Epidermal melanocyte (primary cell): ENCODE data around the gene ANTXR1.

Experiments
- DNase-seq: peaks from one replicate; pipeline ENCODE4 v3.0.0; 2011; ENCODE audit warnings: low spot score; ENCODE audit not compliant: insufficient read length

Gene ANTXR1

DNA sequence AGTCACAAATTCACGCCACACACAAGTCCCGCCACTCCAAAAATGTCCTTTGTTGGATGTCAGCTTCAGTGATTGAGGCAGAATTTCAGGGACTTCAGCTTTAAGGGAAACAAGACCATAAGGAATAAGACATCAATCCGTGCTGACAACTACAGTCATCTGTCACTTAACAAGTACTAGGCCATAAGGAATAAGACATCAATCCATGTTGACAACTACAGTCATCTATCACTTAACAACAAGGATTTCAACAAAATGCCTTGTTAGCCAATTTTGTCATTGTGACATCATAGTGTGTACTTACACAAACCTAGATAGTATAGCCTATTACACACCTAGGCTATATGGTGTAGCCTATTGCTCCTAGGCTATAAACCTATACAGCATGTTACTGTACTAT, 58.0 kb downstream of the ANTXR1 start:
- no peak for DNase-seq

DNA sequence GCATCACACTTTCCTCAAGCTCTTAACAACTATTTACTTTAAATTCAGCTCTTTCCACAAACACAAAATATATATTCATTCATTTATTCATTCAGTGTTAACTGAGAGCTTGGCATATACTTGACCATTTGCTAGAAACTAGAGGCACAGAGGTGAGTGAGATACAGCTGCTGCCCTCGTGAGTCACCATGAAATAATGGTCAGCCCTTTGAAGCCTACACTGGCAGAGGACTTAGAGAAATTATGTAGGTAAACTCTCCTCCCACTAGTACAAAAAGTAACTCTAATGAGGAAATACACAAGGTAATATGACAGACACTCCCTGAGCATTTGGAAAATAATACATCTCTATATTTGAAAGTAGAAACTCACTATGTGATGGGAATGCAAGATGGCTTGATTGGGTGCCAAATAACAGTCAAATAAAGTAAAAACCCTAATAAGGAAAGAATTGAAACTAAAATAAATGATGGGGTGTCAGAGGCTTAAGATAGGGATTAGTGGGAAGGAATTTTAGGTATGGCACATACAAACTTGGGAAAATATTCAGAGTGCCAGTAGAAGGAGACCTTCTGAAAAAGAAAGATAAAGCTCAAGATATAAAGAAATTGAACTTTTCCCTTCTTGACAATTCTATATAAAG, 61.1 kb downstream of the ANTXR1 start:
- no peak for DNase-seq

DNA sequence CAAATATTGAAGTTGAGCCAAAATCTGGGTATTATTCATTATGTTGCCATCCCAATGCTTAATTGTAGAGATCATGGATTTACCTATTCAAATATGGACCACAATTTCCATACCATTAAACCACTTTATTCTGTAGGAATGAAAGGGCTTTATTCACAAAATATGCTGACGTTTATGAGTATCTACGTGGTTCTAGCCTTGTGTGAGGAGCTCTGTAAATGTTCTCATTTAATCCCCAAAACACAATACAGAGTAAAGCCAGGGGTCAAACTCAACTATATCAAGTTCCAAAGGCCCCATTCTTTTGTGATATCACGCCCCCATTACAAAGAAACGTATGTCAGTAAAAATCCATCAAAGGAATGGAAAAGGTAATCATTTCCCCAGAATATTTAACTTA, 61.9 kb downstream of the ANTXR1 start:
- DNase-seq = no peak

DNA sequence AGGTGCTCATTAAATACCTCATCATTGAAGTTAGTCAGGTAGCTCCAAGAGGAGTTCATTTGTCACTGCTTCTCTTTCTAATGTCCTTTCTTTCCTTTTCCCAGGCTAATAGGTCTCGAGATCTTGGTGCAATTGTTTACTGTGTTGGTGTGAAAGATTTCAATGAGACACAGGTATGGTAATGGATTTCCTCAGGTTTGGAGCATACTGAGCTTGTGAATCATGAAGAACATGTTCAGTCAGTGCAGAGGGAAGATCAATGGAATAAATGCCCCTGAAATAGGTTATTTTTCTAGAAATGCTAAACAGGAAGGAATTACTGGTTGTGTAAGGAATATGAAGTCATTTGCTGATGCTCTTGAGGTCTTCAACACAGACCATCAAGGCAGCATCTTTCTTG, 62.5 kb downstream of the ANTXR1 start:
- no peak for DNase-seq

DNA sequence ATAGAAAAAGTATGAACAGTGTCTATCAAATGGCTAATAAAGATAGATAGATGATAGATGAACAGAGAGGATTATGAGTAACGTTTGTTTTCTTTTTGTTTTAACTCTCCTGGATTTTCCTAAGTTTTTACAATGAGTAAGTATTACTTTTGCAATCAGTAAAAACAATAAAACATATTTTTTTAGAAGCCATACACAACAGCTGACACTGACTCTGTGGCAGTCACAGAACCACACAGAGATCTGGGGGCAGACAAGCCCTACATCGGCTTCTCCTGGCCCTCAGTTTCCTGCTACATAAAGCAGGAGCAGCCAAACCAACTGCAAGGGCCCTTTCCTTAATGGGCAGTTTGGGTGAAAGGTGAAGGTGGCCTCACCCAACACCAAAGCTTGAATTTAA, 63.6 kb downstream of the ANTXR1 start:
- no peak for DNase-seq

DNA sequence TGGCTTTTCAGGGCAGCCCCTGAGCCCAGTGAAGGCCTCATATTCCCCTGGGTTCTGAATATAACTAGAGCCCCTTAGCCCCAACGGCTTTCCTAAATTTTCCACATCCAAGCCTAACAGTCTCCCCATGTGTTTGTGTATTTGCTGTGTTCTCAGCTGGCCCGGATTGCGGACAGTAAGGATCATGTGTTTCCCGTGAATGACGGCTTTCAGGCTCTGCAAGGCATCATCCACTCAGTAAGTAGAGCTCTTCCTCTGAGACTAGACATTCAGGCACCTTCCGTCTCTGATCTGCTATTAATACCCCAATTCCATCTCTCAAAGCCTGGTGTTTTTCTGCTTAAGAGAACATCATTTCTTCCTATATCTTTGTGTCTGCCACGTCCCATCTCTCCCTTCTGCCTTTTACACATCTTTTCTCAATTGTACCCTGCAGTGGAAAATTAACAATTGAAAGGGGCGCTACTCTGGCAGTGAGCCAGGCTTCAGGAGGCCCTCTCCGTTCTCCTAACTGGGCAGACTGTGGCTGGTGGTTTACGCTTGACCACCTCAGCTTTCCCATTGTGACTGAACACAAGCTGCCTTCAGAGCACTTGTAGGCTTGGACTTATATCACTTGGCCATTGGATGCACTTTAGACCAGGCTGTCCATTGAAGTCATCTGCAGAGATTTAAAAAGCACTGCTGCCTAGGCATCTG, 64.4 kb downstream of the ANTXR1 start:
- no peak for DNase-seq

DNA sequence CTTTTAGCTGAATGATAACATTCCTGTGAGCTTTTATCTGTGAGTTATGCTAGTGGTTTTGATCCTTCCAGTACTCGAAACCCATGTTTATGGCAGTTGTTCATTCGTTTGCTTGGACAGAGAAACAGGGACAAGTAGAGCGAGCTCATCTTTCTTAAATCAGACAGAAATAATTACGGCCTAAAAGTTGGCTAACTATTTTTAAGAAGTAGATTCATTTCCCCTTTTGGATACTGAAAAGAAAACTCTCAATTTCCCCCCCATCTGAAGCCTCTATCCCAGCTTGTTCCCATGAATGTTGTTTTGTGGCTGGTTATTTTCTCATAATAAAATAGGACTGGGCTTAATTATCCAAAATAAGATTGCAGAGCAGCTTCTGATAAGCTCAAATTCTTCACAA, 67.1 kb downstream of the ANTXR1 start:
- DNase-seq = no peak

DNA sequence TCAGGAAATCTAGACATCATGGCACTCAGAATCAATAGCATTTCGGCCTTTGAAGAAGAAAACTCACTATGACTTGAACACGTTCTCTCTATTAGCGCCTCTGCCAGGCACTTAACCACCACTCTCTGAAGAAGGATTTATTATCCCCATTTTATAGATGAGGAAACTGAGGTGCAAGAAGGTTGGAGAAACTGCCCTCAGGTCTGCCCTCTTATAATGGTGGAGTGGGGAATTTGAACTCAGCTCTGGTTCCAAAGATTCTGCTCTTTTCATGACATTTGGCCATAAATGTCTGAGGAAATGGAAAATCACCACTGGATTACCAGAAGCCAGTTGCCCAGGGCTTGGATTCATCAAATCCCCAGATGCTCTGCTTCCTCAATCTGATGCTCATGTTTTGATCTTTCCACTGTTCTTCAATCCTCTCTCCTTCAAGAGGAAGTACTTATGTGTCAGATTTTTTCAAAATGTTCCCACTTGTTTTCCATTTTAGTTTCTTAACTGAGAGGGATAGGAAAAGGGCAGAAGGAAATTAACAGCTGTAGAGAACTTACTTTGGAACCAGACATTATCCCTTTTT, 68.1 kb downstream of the ANTXR1 start:
- no peak for DNase-seq

DNA sequence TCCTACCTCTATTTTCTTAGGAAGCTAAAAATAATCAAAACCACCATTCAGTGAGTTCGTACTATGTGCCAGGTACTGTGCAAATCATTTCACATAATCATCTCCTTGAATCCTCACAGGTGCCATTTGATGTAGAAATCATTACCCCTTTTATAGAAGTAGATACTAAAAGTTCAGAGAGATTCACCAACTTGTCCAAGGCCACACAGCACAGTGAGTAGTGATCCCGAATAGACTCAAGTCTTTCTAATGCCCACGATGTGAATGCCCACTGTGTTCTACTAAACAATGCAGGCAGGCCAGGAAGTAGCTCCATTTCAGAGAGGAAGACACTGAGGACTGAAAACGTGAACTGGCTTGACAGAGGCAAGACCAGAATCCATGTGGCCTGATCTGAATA, 68.8 kb downstream of the ANTXR1 start:
- DNase-seq = no peak

DNA sequence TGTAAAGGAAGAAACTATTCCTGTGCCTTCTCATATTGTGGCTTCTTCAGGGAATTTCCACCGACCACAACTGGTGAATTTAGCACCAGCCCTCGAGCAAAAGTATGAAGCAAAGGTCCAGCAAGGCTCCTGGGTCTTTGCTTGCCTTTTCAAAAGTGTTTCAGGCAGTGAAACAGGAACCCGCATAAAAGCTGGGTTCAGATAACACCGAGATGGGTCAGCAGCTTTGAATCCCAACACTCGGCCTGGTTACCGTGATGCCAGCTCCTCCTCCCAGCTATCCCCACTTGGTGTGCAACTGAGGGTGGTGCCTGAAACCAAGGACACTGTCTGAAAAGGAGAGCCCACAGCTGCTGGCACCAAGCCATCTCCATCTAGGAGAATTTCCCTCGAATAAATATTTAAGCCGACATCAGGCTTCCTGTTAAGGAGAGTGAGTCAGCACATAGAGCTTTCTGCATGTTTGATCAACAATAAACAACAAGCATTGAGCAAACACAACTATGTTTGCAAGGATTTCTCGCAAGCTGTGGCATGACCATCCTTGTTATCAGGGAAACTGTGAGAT, 69.5 kb downstream of the ANTXR1 start:
- DNase-seq = no peak

DNA sequence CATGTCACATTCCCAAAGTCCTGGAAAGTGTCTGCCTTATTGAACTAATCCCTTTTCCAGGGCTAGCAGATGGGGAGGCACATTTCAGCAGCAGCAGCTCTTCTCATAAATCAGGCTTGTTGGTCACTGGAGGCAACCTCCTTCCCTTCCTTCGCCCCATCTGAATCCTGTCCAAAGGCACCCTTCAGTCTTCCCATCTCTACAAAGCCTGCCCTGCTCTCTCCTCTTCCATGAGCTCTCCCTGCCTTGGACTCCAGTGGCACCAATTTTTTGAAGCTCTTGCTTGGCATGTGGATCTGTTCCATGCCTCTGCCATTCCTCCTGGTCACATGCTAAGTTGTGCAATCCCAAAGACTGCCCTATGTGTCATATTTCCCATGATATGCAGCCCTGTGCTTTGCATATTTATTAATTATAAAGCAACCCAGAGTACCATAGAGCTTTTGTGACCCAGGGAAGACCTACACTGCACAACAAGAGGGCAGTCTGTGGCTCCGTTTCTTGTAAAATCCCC, 70.3 kb downstream of the ANTXR1 start:
- no peak for DNase-seq

DNA sequence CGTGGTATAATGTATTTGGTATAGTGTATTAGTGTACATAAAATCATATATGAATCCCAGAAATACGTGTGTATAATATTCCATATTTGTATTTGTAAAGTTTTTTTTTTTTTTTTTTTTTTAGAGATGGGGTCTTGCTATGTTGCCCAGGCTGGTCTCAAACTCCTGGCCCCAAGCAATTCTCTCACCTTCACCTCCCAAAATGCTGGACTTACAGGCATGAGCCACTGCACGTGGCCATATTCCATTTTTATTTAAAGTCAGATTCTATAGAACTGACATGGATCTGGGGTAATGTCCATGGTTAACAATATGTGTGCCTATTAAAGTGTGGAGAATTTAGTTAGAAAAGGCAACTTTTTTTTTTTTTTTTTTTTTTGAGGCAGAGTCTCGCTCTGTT, 71.5 kb downstream of the ANTXR1 start:
- no peak for DNase-seq

DNA sequence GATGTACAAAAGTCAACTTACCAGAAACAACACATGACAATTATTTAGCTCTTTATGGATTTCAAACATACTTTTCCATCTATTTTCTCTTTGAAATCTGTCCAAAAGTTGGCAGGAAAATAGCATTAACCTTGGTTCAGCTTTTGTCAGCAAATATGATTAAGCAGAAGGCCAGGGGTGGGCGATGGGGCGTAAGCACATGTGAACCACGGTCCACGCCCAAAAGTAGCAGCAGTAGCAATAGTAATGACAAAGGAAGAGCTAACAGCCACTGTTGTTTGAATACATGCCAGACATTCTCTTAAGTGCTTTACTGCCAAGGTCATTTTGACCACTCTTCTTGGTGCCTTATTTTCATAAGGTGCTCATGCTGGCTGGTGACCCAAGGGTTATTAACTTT, 73.5 kb downstream of the ANTXR1 start:
- DNase-seq = no peak

DNA sequence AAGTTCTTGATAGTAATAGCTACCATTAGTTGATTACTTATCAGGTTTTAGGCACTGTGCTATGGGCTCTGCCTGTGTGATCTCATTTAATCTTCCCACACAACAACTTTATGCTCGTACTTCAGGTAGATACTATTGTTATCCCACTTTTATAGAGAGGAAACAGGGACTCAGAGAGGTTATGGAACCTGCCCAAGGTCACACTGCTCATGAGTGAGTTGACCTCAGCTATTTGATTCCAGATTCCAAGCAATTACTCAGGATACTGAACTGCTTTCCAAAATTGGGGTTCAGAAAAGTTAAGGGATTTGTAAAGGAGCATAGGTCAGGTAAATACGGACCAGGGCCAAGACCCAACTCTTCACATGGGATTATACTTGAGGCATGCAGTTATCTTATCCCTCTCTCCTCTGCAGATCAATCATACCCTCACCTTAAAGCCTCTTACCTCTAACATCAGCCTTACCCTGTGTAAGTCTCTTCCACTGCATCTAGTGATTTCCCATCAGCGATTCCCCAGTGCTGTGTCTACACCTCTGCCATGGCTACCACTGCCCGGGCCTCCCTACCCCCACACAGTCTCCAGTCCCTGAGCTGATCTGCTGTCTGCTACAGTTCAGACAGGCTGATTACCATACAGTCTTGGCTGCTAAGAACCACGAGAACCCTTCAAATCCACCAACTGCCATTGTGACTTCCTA, 74.4 kb downstream of the ANTXR1 start:
- no peak for DNase-seq

DNA sequence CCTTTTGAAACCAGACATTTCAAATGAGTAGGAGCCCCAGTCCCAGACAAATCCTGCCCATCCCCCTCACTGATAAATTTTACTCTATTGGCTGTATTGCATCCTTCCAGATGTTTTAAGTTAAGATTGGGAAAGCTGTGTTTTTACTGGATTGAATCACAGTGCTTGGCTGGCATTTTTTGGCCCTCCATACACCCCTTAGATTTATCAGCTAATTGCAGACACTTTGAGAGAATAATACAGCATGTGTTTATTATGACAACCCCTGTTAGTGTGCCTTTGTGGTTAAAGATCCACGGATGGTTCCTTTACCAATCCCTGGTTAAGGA, 74.9 kb downstream of the ANTXR1 start:
- no peak for DNase-seq

DNA sequence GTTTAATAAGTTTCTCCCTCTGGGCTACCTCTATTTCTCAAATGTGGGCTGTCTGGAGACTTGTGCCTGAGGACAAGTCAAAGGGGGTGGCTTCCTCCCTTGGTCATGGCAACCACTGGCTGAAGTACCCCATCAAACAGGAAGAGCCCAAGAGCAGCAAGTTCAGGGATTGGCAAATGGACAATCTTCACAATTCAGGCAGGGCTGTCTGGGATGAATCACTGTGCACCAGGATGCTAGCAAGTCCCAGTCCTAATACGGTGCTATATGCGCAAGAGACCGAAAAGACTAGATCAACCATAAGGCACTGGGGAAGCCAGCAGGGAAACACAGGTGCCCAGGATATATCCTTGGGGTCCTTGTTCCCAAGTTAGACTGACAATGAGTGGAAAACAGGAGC, 75.5 kb downstream of the ANTXR1 start:
- no peak for DNase-seq

DNA sequence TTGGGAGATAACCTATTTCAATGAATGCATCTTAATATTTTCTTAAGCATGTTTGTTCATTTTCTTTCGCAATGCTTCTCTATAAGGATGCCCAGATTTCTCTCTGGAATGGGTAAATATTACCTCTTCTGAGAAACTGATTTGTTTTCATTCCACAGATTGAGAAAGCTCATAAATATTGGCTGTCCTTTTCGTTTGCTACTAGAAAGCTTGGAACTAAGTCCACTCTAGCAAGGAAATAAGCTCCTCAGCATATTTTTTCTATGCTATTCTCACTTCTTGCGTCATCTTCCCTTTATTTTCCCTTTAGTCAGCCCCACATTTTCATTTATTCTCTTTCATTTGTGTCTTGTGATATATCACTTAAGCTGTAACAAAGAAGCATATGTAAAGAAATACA, 76.3 kb downstream of the ANTXR1 start:
- DNase-seq = no peak

DNA sequence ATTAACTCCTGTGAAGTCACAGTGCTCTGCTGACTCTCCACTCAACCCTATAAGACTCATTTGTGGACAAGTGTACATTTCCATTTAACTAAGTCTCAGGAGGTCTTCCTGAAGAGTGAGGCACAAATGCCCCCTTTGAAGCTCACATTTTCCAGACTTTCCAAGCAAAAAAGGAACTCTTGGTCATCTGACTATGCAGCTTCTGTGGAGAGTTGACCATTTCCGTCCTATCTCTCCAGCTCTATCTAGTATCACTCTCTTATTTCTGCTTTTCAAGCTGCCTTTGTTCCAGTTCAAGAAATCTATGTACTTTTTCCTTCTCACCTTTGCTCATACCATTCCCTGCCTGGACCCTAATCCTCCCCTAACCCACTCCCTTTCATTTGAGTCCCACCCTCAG, 77.0 kb downstream of the ANTXR1 start:
- no peak for DNase-seq

DNA sequence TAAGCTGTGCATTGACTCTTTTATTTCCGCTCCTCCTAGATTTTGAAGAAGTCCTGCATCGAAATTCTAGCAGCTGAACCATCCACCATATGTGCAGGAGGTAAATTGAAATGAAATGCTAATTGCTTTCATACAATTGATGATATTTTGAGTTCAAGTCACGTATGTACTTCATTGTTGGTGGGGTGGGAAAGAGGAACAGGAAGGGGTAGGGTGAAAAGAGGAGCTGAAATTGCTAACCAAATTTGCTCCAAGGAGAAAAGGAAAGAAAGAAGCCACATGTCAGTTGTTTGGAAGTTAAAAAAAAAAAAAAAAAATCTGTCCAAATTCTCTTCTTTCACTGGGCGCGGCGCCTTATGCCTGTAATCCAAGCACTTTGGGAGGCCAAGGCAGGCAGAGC, 77.8 kb downstream of the ANTXR1 start:
- no peak for DNase-seq

DNA sequence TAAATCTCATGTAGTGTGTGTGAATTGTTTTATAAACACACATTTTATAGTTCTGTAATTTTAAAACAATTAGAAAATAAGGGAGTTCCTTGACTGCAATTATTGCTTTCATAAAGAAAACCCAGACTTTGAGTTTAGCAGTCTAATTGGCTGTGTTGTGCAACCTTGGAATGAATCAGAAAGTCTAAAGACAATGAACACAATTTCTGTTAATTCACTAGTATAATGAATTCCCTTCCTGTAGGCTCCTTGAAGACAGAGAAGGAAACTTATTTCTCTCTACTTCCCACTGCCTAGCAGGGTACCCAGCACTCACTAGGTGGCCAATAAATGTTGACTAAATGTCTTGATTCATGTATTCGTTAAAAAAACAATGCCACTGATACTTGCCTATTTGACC, 79.9 kb downstream of the ANTXR1 start:
- no peak for DNase-seq

DNA sequence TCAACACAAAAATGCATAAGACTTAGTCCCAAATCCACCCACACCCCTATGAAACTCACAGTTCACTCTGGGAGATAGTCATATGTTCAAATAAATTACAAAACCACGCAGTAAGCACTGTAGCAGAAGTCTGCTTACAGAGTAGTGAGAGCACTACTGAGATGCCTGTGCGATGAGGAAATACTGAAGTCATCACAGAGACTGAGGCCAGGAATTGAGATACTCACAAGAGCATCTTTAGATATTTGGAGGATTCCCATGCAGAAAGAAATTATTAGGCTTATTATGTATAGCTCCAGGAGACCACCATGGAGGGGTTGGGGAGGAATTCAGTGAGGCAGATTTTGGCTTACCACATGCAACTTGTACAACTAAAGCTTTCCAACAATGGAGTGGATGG, 82.3 kb downstream of the ANTXR1 start:
- DNase-seq = no peak
